Stimulated activated CD4-positive, alpha-beta T cell treated with anti-CD3 and anti-CD28 coated beads, Interleukin-12 subunit alpha, Interleukin-12 subunit beta, amount 100 ng/mL, for 4 hours (primary cell): ENCODE measurements around the gene DDX50.
"Not testable (repeated sequence)": the region's sequence is repeated elsewhere in the genome, so short reads cannot be mapped to it uniquely, and the experiment has no call there.

Source experiments
- DNase-seq: peaks from one replicate; pipeline ENCODE4 v3.0.0-alpha.2; 2020

Gene DDX50, protein sequence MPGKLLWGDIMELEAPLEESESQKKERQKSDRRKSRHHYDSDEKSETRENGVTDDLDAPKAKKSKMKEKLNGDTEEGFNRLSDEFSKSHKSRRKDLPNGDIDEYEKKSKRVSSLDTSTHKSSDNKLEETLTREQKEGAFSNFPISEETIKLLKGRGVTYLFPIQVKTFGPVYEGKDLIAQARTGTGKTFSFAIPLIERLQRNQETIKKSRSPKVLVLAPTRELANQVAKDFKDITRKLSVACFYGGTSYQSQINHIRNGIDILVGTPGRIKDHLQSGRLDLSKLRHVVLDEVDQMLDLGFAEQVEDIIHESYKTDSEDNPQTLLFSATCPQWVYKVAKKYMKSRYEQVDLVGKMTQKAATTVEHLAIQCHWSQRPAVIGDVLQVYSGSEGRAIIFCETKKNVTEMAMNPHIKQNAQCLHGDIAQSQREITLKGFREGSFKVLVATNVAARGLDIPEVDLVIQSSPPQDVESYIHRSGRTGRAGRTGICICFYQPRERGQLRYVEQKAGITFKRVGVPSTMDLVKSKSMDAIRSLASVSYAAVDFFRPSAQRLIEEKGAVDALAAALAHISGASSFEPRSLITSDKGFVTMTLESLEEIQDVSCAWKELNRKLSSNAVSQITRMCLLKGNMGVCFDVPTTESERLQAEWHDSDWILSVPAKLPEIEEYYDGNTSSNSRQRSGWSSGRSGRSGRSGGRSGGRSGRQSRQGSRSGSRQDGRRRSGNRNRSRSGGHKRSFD

DNA sequence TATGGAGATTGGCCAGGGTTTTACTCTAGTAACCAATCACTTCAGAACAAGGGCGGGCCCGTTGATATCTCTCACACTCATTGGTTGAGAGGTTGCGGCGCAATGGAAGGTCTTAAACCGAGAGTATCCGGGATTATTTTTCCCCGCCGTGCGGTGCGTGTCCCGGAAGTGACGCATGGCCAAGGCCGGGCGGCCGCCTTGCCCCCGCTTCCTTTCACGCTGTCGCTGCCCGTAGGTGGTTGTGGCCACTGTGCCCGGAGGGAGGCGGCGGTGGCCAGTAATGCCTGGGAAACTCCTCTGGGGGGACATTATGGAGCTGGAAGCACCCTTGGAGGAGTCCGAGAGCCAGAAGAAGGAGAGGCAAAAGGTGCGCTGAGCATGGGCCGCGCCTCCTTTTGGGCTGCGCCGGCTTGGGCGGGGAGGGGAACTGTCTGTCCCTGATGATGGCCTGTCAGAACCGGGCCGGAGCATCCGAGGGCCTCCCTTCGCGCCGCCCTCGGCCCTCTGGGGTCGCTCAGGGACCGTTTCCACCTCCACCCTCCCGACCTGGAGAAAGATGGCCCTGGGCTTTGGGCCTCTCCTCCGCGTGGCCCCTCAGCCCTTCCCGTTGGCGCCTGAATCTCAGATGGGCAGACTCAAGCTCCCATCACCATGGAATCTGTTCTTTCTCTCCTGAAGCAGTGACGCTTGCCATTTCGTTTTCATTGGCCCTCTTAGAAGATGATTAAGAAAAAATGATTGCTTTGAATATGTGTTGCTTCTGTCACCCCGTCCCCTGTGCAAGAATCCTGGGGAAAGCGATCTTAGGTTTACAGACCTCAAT, at the start of gene DDX50:
Gene DDX50 (plus strand): TSS at position 211 of the 823 bp plus-strand sequence. CDS start 70 bp downstream, at position 281.
- peak; percentile 90 for DNase-seq

- no peak for DNase-seq
Measured at GRCh38 chr10:68856352-68856751, 44.8 kb upstream of the DDX50 start.

- no peak for DNase-seq
Measured at GRCh38 chr10:68857005-68857404, 44.1 kb upstream of the DDX50 start.

DNA sequence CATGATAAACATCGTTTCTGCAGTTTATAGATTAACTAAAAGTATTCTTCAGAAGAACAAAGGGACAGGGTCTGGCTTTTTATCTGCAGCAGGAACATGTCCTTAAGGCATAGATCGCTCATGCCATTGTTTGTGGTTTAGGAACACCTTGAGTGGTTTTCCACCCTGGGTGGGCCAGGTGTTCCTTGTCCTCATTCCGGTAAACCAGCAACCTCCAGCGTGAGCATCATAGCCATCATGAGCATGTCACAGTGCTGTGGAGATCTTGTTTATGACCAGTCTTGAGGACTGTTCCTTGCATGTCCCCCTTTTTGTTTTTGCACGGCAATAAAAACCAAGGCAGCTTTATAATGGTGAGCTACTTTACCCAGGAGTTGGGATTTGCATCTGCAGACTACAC, 39.9 kb upstream of the DDX50 start:
- no peak for DNase-seq

DNA sequence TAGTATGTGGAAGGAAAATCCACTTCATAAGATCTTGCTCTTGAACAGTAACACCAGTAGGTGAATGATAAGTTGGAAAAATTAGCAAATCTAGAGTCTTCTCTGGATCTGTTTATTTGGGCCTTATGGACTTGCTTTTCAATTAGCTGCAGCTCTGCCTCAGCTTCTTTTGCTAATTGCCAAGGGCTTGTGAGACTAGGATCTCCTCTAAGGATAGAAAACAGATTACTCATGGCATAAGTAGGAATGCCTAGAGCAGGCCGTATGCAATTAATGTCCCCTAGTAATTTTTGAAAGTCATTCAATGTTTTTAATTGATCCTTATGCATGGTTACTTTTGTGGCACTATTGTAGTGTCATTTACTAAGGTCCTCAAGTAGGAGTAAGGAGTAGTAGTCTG, 36.5 kb upstream of the DDX50 start:
- no peak for DNase-seq

GRCh38 chr10:68868173-68868572, 32.9 kb upstream of the DDX50 start:
- DNase-seq: not testable (repeated sequence)

GRCh38 chr10:68869623-68870022, 31.5 kb upstream of the DDX50 start:
- DNase-seq: no peak

DNA sequence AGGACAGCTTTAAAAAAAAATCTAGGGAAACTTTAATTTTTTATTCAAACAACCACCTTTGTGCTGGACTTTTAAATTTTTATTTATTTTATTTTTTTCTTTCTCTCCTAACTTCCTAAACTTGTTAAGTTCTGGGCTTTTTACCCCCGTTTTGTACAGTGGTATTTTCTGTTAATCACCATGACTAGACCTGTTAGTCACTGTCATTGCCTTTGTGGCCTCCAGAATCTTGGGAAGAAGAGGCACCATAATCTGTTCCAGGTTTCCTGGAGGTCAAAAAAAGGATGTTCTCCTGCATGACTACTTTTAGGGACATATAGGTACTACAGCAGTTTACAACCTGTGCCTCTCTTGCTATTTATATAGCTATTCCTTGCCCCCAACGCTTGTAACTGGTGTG, 31.1 kb upstream of the DDX50 start:
- DNase-seq: no peak

DNA sequence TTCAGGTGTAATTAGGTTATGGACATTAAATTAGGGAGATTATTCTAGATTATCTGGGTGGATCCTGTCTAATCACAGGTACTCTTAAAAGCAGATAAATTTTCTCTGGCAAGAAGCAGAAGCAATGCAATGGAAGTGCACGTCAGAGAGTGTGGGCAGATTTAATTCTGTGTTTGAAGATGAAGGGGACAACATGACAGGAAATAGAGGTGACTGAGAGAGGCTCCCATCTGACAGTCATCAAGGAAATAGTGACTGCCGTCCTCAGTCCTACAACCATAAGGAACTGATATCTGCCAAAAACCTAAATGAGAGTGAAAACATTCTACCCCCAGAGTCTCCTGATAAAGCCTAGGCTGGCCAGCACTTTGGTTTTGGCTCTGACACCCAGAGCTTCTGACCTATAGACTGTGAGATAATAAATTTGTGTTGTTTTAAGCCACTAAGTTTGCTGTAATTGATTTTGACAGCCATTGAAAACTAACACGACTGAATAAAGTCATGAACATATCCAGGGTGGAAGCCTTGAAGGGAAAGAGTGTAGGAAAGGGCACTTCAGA, 30.5 kb upstream of the DDX50 start:
- DNase-seq: no peak

- DNase-seq: no peak
Measured at GRCh38 chr10:68871105-68871711, 29.9 kb upstream of the DDX50 start.

DNA sequence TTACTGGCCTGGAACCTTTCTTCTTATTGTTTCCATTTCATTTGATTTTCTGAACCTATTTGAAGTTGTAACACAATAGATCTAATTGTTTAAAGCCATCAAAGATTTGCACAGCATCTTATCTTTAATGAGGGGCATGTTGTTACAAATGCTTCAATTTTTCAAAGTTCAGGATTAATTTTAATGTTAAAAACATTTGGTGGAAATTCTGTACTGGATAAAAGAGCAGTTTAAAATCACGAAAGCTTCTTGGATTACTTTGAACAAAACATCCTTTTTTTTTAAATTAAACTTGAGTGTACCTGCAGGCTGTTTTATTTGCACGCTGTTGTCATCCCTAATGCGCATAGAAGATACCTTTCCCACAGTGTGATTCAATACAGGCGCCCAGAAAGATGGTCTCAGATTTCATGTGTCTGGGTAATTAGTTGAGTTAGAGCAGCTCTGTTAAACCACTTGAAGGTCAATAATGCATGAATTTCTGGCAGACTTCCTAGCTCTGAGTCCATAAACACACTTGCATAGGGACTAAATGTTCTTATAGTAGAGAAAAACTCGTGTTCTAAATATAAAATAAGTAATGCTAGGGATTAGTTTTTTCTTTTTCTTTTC, 29.3 kb upstream of the DDX50 start:
- DNase-seq: no peak

- no peak for DNase-seq
Measured at GRCh38 chr10:68876246-68877138, 24.6 kb upstream of the DDX50 start.

DNA sequence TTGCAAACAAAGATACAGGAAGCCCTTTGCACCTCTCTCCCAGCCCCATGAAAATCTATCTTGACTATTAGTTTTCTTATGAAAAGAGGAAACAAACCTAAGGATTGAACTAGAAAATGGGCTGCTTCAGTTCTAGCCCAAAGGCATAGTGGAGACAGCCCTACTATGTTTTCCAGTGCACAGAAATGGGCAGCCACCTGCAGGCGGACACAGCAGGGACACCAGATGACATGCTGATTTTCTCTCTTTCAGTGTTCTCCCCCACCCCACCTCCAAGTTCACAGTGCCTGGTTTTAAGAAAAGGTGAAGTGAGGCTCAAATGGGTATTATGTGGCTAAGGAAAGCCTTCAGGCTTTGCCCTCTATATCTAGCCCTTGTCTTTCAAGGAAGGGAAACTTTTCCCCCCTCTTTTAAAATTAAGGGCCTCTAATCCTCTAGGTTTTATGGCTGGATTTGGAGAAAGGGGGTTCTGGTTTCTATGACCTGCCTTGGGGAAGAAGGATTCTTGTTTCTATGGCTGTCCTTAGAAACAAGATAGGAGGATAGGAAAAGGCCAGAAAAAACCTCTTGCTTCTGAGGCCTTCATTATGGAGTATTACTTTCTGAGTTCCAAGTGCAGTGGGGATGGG, 23.5 kb upstream of the DDX50 start:
- DNase-seq: no peak

- no peak for DNase-seq
Measured at GRCh38 chr10:68878496-68878895, 22.6 kb upstream of the DDX50 start.

DNA sequence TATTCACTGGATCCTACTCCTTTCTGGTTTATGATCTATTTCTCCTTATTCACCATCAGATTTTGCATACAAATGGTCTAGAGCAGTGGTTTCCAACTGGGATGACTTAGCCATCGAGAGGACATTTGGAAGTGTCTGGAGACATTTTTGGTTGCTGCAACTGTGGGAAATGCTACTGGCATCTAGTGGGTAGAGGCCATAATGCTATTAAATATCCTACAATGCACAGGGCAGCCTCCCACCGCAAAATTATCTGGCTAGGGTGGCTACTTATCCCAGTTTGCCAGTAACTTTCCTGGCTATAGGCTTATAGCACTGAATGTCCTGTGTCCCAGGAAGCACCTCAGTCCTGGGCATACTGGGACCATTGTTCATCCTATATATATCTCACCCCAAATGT, 21.5 kb upstream of the DDX50 start:
- no peak for DNase-seq

DNA sequence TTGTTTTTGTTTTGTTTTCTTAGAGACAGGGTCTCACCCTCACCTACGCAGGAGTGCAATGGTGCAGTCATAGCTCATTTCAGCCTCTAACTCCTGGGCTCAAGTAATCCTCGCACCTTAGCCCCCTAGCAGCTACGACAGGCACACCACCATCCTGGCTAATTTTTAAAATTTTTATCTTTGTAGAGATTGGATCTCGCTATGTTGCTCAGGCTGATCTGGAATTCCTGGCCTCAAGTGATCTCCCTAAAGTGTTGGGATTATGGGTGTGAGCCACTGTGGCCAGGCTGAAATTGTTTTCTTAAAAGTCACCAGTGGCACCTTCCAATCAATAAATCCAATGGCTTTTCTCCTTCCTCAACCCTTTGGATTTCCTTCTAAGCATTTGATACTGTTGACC, 20.9 kb upstream of the DDX50 start:
- no peak for DNase-seq

DNA sequence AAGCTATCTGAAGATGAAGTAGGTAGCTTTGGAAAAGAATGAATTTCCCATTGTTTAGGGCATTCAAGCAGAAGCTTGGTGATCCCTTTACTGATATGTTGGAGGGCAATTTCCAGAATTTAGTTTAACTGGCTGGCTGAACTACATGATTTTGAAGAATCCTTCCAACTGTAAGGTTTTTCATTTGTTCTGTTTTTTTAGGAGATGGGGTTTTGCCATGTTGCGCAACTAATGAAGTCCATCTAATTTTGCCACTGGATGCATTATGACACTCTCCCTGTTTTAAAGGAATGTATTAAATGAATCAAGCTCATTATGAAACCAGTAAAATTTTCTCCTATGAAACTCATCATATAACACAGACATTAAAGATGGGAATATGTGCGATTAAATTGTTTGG, 6.1 kb upstream of the DDX50 start:
- no peak for DNase-seq

DNA sequence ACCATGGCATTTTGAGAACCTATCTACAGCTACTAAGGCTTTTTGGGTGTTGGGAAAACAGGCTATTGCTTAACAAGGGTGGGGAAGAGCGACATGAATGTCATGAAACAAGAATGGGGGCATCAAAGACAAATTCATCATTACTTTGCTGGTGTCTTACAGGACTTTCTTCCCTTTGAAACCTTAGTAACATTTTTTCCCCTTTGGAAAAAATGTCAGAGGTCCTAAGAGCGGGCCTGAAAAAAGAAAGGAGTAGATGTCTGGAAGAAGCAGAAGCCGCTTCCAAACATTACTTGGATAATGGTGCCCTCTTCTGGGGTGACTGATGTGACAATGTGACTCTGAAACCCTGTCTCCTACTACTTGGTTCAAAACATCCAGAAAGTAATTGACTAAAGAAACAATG, 3.8 kb upstream of the DDX50 start:
- DNase-seq: no peak

DNA sequence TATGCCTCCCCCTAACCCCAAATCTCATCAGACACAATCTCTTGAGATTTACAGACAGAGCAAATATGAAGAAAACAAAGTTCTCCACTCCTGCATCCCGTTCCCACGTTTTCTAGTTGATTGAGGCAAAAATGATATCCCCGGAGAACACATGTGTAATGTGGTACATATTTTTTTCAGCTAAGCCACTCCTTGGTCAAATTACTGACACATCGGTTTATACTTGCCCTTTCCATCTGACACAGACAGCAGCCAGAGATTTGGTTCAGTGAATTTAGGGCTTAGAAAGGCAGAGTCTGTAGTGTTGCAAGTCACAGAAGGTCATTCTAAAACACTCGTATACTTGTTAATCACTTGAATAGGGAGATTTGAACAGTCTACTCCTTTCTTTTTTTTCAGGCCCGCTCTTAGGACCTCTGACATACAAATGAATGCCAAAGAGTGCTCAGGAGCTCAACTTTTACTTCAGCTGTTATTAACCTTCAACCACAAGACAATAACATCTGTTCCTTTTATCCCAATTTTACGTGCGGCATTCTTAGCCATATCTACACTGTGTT, 1.8 kb upstream of the DDX50 start:
- DNase-seq: no peak

GRCh38 chr10:68900427-68901104, 549 bp upstream of the DDX50 start:
- peak; percentile 64 for DNase-seq
